GM12864 (cell line): Measurements from ENCODE around the gene KCNC2.
"Not testable (repeated sequence)": the region's sequence is repeated elsewhere in the genome, so short reads cannot be mapped to it uniquely, and the experiment has no call there.

Experiments used
- DNase-seq: peaks from one replicate; pipeline ENCODE4 v3.0.0-alpha.2; 2011; ENCODE audit warnings: low read depth
- H3K4me3 ChIP-seq: 2 replicates; pipeline ENCODE4 v1.5.1; 2011; ENCODE audit warnings: mild to moderate bottlenecking, low read depth, low read length, control low read depth
- TF ChIP-seq, protein P1 (sequence below): IDR thresholded peaks from 2 replicates; pipeline ENCODE4 v1.5.1; 2011; ENCODE audit warnings: low read depth, mild to moderate bottlenecking, moderate library complexity, low read length, control low read depth, inconsistent platforms; ENCODE audit errors: missing control alignments

Gene KCNC2

DNA sequence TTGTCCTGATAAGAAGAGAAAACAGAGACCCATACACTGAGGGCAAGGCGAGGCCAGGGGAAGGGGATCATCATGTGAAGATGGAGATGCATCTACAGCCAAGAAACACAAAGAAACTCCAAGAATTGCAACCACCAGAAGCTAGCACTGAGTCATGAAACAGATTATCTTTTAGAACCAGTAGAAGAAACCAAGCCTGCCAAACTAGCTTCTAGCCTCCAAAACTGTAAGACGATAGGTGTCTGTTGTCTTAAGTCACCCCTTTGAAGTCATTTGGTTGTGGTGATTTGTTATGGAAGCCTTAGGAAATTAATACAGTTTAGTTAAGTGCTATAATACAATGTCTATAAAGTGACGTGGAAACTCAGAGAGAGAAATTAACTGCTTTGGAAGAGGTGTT is 15.4 kb downstream of the KCNC2 start:
- TF ChIP-seq, protein P1, sequence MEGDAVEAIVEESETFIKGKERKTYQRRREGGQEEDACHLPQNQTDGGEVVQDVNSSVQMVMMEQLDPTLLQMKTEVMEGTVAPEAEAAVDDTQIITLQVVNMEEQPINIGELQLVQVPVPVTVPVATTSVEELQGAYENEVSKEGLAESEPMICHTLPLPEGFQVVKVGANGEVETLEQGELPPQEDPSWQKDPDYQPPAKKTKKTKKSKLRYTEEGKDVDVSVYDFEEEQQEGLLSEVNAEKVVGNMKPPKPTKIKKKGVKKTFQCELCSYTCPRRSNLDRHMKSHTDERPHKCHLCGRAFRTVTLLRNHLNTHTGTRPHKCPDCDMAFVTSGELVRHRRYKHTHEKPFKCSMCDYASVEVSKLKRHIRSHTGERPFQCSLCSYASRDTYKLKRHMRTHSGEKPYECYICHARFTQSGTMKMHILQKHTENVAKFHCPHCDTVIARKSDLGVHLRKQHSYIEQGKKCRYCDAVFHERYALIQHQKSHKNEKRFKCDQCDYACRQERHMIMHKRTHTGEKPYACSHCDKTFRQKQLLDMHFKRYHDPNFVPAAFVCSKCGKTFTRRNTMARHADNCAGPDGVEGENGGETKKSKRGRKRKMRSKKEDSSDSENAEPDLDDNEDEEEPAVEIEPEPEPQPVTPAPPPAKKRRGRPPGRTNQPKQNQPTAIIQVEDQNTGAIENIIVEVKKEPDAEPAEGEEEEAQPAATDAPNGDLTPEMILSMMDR, result no peak
- H3K4me3 ChIP-seq, result no peak overlapping the region
- DNase-seq, result no peak

DNA sequence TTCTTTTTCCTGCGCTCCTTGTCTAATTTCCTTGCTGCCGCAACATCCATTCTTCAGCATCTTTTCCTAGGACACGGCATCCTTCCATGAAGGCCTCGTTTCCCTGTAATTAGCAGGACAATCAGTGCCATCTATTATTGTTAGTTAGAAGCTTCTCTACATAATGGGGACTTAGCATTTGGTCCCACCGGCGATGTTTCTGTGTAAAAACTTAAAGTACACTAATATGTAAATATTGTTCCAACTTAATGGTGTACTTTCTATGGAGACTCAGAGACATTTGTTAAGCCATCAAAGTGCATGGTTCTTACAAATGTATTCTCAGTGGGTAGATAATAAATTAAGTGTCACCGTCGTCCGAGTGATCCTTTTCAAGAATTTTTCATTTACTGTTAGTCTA is 17.4 kb downstream of the KCNC2 start:
- no peak for DNase-seq
- no peak overlapping the region for H3K4me3 ChIP-seq
- TF ChIP-seq, protein P1, result no peak

DNA sequence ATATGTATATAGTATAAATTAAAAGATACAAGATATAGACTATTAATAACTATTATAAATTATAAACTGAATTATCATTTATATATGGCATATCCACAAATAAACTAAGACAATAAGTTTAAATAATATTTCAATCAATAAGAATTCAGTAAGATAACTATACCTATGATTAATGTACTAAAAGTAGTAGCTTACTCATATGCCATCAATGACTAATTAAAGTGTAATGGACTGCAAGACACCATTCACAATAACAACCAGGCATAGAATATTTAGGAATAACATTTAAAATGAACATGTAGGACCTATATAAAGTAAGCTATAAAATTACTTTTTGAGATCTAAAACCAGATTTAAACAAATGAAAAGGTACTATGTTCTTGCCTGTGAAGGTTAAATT is 18.8 kb downstream of the KCNC2 start:
- TF ChIP-seq, protein P1, result no peak
- no peak for DNase-seq
- H3K4me3 ChIP-seq, result no peak overlapping the region

DNA sequence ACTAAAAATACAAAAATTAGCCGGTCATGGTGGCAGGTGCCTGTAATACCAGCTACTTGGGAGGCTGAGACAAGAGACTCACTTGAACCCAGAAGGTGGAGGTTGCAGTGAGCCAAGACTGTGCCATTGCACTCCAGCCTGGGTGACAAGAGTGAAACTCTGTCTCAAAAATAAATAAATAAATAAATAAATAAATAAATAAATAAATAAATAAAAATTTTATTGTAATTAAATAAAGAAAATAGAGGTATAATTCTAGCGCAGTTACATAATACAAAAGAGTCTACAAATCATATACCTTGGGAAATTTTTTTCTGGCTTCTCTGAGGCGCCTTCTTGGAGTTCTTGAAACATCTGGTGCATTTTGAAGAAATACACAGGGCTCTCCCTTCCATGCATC is 23.8 kb downstream of the KCNC2 start:
- not testable (repeated sequence) for H3K4me3 ChIP-seq, DNase-seq

DNA sequence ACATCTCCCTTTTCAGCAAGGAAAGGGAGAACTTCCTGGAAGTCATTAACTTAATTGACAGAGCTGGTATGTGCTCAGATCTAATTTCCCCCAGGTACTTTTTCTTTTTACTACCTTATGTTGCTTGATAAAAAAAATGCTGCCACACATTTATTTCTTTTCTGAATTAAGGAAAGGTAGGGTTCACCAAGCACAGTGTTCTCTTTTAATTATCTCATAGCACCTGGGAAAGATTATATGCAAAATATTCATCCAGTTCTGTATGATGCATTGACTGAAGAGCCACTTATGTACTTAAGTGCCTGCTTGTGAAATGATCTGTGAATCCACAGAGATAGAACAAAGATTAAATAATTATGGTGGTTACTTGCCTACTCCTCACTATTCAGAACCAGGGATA is 25.1 kb downstream of the KCNC2 start:
- H3K4me3 ChIP-seq, result no peak overlapping the region
- TF ChIP-seq, protein P1, result no peak
- DNase-seq, result no peak

DNA sequence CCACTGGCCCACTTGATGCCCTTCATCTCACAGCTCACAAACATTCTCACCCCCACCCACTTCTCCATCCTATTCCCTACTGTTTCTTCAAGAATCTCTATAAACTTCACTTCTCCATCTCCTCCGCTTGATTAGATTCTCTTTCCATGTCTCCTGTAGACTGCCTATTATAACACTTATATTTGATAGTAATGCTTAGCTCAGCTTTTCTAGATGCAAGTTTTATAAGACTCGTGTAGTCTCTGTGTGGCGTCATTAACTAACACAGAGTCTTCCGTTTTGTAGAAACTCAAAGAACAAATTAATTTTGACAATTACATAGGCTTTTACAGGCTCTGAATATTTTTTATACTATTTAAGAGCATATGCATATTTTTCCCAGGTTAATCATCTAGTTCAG is 25.7 kb downstream of the KCNC2 start:
- no peak for DNase-seq
- TF ChIP-seq, protein P1, result no peak
- no peak overlapping the region for H3K4me3 ChIP-seq

DNA sequence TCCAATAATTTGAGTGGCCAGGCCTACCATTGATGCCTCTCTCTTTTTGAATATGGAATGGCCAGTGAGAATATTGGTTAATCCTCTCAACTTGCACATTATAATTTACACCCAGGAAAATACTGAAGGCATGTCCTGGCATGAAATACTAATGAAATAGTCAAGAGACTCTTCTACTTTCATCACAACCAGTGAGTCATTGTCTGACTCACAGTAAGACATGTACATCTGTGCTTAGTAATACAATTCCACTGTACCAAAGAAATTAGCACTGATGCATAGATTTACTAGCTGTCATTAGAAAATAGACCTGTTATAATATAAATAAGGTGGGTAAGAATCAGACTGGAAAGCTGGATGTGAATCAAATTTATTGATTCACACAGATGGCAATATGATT is 31.6 kb downstream of the KCNC2 start:
- TF ChIP-seq, protein P1, result no peak
- no peak overlapping the region for H3K4me3 ChIP-seq
- no peak for DNase-seq

DNA sequence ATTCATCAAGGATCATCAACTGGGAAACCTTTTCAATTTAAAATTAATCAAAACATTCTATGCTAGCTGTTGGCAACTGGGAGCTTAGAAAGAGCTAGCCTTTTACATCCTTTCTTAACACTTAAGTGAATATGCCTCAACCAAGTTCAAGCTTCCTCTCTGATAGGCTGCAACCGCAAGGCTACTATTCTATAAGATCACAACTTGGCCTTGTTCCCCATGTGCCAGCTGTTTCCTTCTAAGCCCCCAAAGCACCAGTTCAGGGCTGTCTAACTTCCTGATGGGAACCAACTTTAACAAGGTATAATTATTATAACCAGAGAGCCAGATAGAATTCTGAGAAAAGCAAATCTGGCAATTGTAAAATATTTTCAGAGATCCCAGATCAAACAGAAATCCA is 37.0 kb downstream of the KCNC2 start:
- DNase-seq, result no peak
- H3K4me3 ChIP-seq, result no peak overlapping the region
- TF ChIP-seq, protein P1, result no peak
